GM10266 (cell line): ENCODE measurements around the gene FAM171A1.
"Not testable (repeated sequence)": the region's sequence is repeated elsewhere in the genome, so short reads cannot be mapped to it uniquely, and the experiment has no call there.

Experiments used
- DNase-seq: peaks from one replicate; pipeline ENCODE4 v3.0.0; 2012; ENCODE audit errors: extremely low spot score
- CTCF ChIP-seq: IDR thresholded peaks from 2 replicates; pipeline ENCODE4 v1.5.1; 2012; ENCODE audit warnings: mild to moderate bottlenecking, low read depth; ENCODE audit not compliant: control insufficient read depth, insufficient read depth; ENCODE audit errors: missing control alignments

Gene FAM171A1

GRCh38 chr10:15209827-15210509 is 161.1 kb downstream of the FAM171A1 start:
- peak; percentile 73 for DNase-seq
- peak; percentile 90 for TF ChIP-seq CTCF

GRCh38 chr10:15208221-15208620 is 162.9 kb downstream of the FAM171A1 start:
- no peak for DNase-seq
- TF ChIP-seq CTCF: no peak

- DNase-seq: not testable (repeated sequence)
These were observed 163.7 kb downstream of the FAM171A1 start for GRCh38 chr10:15207410-15207809.

GRCh38 chr10:15202639-15203038 is 168.4 kb downstream of the FAM171A1 start:
- no peak for DNase-seq
- TF ChIP-seq CTCF: no peak

GRCh38 chr10:15202301-15202621 is 168.8 kb downstream of the FAM171A1 start:
- not testable (repeated sequence) for DNase-seq

GRCh38 chr10:15201589-15202300 is 169.3 kb downstream of the FAM171A1 start:
- no peak for TF ChIP-seq CTCF
- no peak for DNase-seq

- no peak for DNase-seq
- TF ChIP-seq CTCF: no peak
These were observed 170.5 kb downstream of the FAM171A1 start for GRCh38 chr10:15200626-15201025.

GRCh38 chr10:15197911-15198310 is 173.2 kb downstream of the FAM171A1 start:
- no peak for TF ChIP-seq CTCF
- DNase-seq: no peak
